HepG2 (cell line): ENCODE measurements around the gene CCDC88A. TPM values are rescaled to one million over a fixed set of nuclear protein-coding genes. Genes with fewer than 3 reads are reported as not detected.

Experiments
- ATAC-seq: fragments of 200-7000 bp; cut with Tn5 transposase; 3 replicates; pipeline ENCODE4 v1.9.1; 2020; ENCODE audit warnings: mild to moderate bottlenecking, moderate library complexity
- BruUV-seq: library from RNA; stranded (reverse); fragments of 400-500 nt; replicated peaks from 2 replicates; lab custom pipeline; 2021; lab: Mats Ljungman, UMichigan
- CTCF ChIA-PET: fragments of 300-600 bp; formaldehyde crosslinking; extraction: SDS; loops from one replicate; lab custom pipeline; 2021; ENCODE audit warnings: low total read pairs, inconsistent platforms, low intra/inter-chr PET ratio; lab: Yijun Ruan, JAX
- POLR2A ChIA-PET: fragments of 350-600 bp; sonication (Branson Sonifier 250); formaldehyde crosslinking; loops from one replicate; lab custom pipeline; 2020; ENCODE audit warnings: antibody characterized with exemption, inconsistent platforms; lab: Yijun Ruan, JAX
- DNase-seq: peaks from one replicate; pipeline ENCODE4 v3.0.0-alpha.2; 2015; ENCODE audit warnings: low spot score
- FAIRE-seq: peaks from 3 replicates; lab custom pipeline; 2011; peaks lifted over from hg19 to GRCh38; lab: Jason Lieb, UNC
- H2AFZ ChIP-seq: one replicate; pipeline ENCODE4 v1.6.1; 2011; ENCODE audit warnings: low read length, inconsistent platforms
- H3K27ac ChIP-seq: fragments of 300-600 bp; 3 replicates; pipeline ENCODE4 v1.8.0; 2011; ENCODE audit warnings: mixed run types, mild to moderate bottlenecking, mixed read lengths, low read length, inconsistent platforms; ENCODE audit not compliant: insufficient read depth; ENCODE audit errors: extremely low read length
- H3K27me3 ChIP-seq, 2 experiments: fragments of 200-600 bp in 1 of 2; 2 replicates in 1 of 2; 3 replicates in 1 of 2; pipeline versions ENCODE4 v1.6.0 to v1.8.0; 2011; ENCODE audit warnings: low read length in 2 of 2, mild to moderate bottlenecking in 2 of 2, moderate library complexity in 2 of 2, inconsistent platforms in 1 of 2; ENCODE audit not compliant: insufficient read depth in 2 of 2, control insufficient read depth in 1 of 2
- H3K36me3 ChIP-seq, 2 experiments: fragments of 200-600 bp in 1 of 2; replicated peaks in 1 of 2; 2 replicates in 1 of 2; 3 replicates in 1 of 2; pipeline versions ENCODE4 v1.5.1 to v1.8.0; 2011; ENCODE audit warnings: low read length in 2 of 2, inconsistent platforms in 1 of 2; ENCODE audit not compliant: insufficient read depth in 2 of 2, control insufficient read depth in 1 of 2
- H3K4me1 ChIP-seq: 2 replicates; pipeline ENCODE4 v1.5.1; 2012; ENCODE audit warnings: low read length, inconsistent platforms; ENCODE audit not compliant: insufficient read depth
- H3K4me2 ChIP-seq: 2 replicates; pipeline ENCODE4 v1.6.0; 2011; ENCODE audit warnings: low read depth, low read length, inconsistent platforms
- H3K4me3 ChIP-seq, 3 experiments: fragments of 200-600 bp in 1 of 3; sonication (generic), shearing (Covaris generic) in 1 of 3; replicated peaks in 1 of 3; 2 replicates each; pipeline ENCODE4 v1.5.1; 2011 to 2016; ENCODE audit warnings: low read length in 3 of 3, inconsistent platforms in 2 of 3, low read depth in 2 of 3, mild to moderate bottlenecking in 2 of 3, control low read depth in 1 of 3, mixed read lengths in 1 of 3; ENCODE audit not compliant: insufficient read depth in 1 of 3
- H3K79me2 ChIP-seq: one replicate; pipeline ENCODE4 v1.6.1; 2011; ENCODE audit warnings: low read length, inconsistent platforms; ENCODE audit not compliant: insufficient read depth
- H3K9ac ChIP-seq: 2 replicates; pipeline ENCODE4 v1.6.0; 2011; ENCODE audit warnings: mild to moderate bottlenecking, low read depth, low read length, inconsistent platforms; ENCODE audit not compliant: insufficient read depth
- H3K9me3 ChIP-seq: 2 replicates; pipeline ENCODE4 v1.5.1; 2012; ENCODE audit warnings: mild to moderate bottlenecking, low read length
- H4K20me1 ChIP-seq: 2 replicates; pipeline ENCODE4 v1.6.0; 2011; ENCODE audit warnings: inconsistent platforms, mild to moderate bottlenecking, low read length, moderate library complexity; ENCODE audit not compliant: insufficient read depth
- CBFB ChIP-seq: sonication (generic); formaldehyde crosslinking; IDR thresholded peaks from 2 replicates; pipeline ENCODE4 v1.4.0; 2020; ENCODE audit warnings: missing genetic modification reagents
- HOXA7 ChIP-seq: sonication (generic); formaldehyde crosslinking; IDR thresholded peaks from 2 replicates; pipeline ENCODE4 v1.8.1; 2022; ENCODE audit warnings: mild to moderate bottlenecking, missing genetic modification reagents, moderate library complexity
- NFIC ChIP-seq: IDR thresholded peaks from 2 replicates; pipeline ENCODE4 v1.6.1; 2012; ENCODE audit warnings: mild to moderate bottlenecking, low read length, inconsistent platforms
- ZNF788 ChIP-seq: sonication (generic); formaldehyde crosslinking; IDR thresholded peaks from 2 replicates; pipeline ENCODE4 v1.5.0; 2020; ENCODE audit warnings: mild to moderate bottlenecking, missing genetic modification reagents, borderline replicate concordance
- WGBS: methylation state at CpG from one replicate; pipeline ENCODE4 v1.1.6; 2017; ENCODE audit warnings: low lambda C conversion rate; 5-methylcytosine and 5-hydroxymethylcytosine counted together
- in situ Hi-C: cut with HindIII; loops from 2 replicates; pipeline ENCODE4 v1.10.0; 2017; ENCODE audit warnings: low pct_unique_long_range_greater_than_20kb; ENCODE audit not compliant: extremely low pct_ligation_motif_present
- intact Hi-C: fragments of 100-400 bp; cut with micrococcal nuclease; formaldehyde crosslinking; loops from one replicate; pipeline ENCODE4 v1.10.0; 2022; ENCODE audit not compliant: unreplicated experiment
- polyA plus RNA-seq, 8 experiments: library from polyadenylated mRNA; depleted of rRNA in 3 of 8; stranded (reverse) in 7 of 8; unstranded in 1 of 8; fragments of >200 nt; fragmentation: Illumina TruSeq in 4 of 8; extraction: Trizol in 4 of 8; gene quantifications; 2 replicates each; pipeline versions ENCODE4 v1.2.1 to v1.2.3, GENCODE V29; 2011 to 2016; ENCODE audit warnings: low read depth in 4 of 8, missing spikeins in 1 of 8, mixed read lengths in 1 of 8; ENCODE audit not compliant: insufficient read depth in 1 of 8
- total RNA-seq, 5 experiments: library from RNA; depleted of rRNA; stranded (reverse); fragments of >200 nt; fragmentation: Illumina TruSeq; extraction: Trizol; gene quantifications; 2 replicates each; pipeline ENCODE4 v1.2.3, GENCODE V29; 2016; ENCODE audit warnings: low read depth in 1 of 5
- TF ChIP-seq, protein P1 (sequence below): sonication (generic); IDR thresholded peaks from 2 replicates; pipeline ENCODE4 v1.6.1; 2016; ENCODE audit warnings: low read depth, borderline replicate concordance

The CCDC88A gene
- total and polyA plus RNA-seq, 2 of the 13 experiments (the other 11 are each of a cell fraction or from before 2014, with no cell fraction given) = 43.2 to 84.1 TPM

DNA sequence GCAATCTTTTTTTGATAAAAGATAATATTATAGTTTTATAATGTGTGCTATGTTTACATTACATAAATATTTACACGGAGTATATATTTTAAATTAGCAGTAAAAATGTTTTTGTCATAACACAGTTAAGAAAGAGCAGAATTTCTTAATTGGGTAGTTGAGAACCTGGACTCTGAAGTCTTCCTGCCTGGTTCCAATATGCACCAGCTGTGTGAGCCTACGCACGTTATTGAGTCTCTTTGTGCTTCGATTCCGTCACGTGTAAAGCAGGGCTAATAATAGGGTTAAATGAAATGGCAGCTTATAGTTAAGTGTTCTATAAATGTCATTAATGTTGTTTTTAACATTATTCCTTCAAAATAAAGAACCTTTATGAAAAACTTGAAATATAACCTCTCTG is 1.2 kb upstream of the CCDC88A start:
- FAIRE-seq (no peak), ATAC-seq (no peak), DNase-seq (no peak)
- Histone ChIP-seq H2AFZ (peak overlapping the region; percentile 99), H3K4me1 (peaks cover 65% of the 10 kb centered on the region), H3K27ac (no peak overlapping the region), H3K27me3 (peaks cover 0 to 4% of the 10 kb centered on the region in 2 experiments; a peak in 1 of 5 replicates), H3K9ac (peak overlapping the region; percentile 61), H4K20me1 (no peaks in the 10 kb centered on the region), H3K36me3 (no peaks in the 10 kb centered on the region), H3K4me2 (peak overlapping the region; percentile 81), H3K9me3 (no peaks in the 10 kb centered on the region), H3K4me3 (peak overlapping the region; percentile 49 to 98 (median 75)), H3K79me2 (peaks cover 34% of the 10 kb centered on the region)
- in situ Hi-C loops = no loop called here
- intact Hi-C loops = loop anchor here (1.0 to 5.0 kb wide), 2 partner anchors 10 to 374 kb away; no protein-coding TSS in a partner anchor
- no TSS peak for BruUV-seq
- WGBS = 30% methylated on average over 6 of the region's 6 CpGs
- ChIA-PET CTCF (no interaction called here), POLR2A (interaction anchor here (1.1 to 2.4 kb wide), 4 partner anchors 15 to 98 kb away, joined by 3 to 13 read pairs (median 6); partner anchors contain the start of gene CFAP36)
- TF ChIP-seq HOXA7 (CRISPR knock-in tag) = no peak
- TF ChIP-seq, protein P1, sequence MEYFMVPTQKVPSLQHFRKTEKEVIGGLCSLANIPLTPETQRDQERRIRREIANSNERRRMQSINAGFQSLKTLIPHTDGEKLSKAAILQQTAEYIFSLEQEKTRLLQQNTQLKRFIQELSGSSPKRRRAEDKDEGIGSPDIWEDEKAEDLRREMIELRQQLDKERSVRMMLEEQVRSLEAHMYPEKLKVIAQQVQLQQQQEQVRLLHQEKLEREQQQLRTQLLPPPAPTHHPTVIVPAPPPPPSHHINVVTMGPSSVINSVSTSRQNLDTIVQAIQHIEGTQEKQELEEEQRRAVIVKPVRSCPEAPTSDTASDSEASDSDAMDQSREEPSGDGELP = peak; percentile 30; the same call in 1 of the 2 replicates

DNA sequence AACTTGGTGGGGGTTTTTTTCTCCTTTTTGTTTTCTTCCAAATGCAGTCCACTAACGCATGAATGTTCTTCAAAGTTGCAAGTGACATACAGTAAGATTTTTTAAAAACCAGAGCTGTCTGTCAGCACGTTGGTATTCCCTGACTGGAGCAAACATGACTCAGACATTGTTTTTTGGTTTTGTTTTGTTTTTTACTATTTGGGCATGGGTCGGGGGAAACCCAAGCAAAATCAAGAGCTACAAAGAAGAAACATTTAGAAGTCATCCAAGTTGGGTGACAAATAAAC is 726 bp upstream of the CCDC88A start:
- Histone ChIP-seq H3K4me3 (peak overlapping the region; percentile 49 to 98 (median 75)), H3K36me3 (no peaks in the 10 kb centered on the region), H3K9me3 (no peaks in the 10 kb centered on the region), H4K20me1 (no peaks in the 10 kb centered on the region), H3K27ac (peak overlapping the region; percentile 34), H3K79me2 (peaks cover 39% of the 10 kb centered on the region), H3K4me2 (peak overlapping the region; percentile 81), H3K9ac (peak overlapping the region; percentile 61), H3K27me3 (peaks cover 0 to 4% of the 10 kb centered on the region in 2 experiments; a peak in 1 of 5 replicates), H3K4me1 (peaks cover 67% of the 10 kb centered on the region), H2AFZ (peak overlapping the region; percentile 99)
- POLR2A ChIA-PET = interaction anchor here (1.0 to 2.4 kb wide), 6 partner anchors 15 to 370 kb away, joined by 3 to 13 read pairs (median 4); partner anchors contain the start of genes CFAP36 and RTN4
- DNase-seq (no peak), ATAC-seq (no peak; the same call in 2 of the 3 replicates), FAIRE-seq (no peak)
- WGBS = 2% methylated on average over 3 of the region's 3 CpGs
- BruUV-seq = no TSS peak
- CTCF ChIA-PET = no interaction called here
- intact Hi-C loops = loop anchor here (1.0 to 5.0 kb wide), 2 partner anchors 11 to 373 kb away; no protein-coding TSS in a partner anchor
- TF ChIP-seq NFIC (0 out of 2 replicates have a peak, but pooled peaks have one; percentile 7), ZNF788 (CRISPR knock-in tag) (no peak), CBFB (CRISPR knock-in tag) (no peak)
- in situ Hi-C loops = no loop called here
